Retina (tissue), 1 donor: ENCODE results near the gene CRABP2.

Experiments used
- DNase-seq: peaks from one replicate; pipeline ENCODE4 v3.0.0-alpha.2; 2016

The CRABP2 gene

GRCh38 chr1:156707417-156708217 lies 2.2 kb upstream of the CRABP2 start:
- no peak for DNase-seq

DNA sequence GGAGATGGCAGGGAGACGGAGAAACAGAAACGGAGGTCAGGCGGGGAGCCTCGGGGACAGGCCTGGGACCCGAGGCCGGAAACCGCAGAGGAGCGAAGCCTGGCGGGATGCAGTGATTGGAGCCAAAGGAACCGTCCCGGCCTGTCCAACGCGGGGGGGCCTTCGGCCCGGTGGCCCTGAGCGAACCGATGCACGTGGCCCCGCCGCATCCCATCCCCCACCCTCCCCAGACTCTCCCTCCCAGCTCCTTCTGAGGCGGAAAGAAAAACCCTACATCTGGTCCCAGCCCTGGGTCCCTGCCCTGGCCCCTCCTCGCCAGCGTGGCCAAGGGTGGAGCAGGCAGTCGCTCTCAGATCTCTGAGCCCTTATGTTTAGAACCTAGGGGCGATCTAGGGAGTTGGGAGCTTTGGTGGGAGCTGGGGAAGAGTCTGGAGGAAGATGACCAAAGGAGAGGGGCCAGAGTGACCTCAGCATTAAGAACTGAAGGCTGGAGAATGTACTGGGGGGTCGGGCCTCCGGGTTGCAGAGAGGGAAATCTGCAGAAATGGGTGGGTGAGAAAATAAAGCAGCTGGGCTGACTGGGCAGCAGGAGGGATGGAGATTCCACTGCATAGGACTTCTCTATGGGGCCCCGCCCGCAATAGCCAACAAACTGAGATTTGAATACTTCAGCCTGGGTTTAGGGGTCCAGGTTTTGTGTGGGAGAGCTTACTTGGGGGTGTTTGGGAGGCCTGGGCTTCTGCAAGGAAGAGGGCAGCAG lies 1.5 kb upstream of the CRABP2 start:
- DNase-seq = no peak

DNA sequence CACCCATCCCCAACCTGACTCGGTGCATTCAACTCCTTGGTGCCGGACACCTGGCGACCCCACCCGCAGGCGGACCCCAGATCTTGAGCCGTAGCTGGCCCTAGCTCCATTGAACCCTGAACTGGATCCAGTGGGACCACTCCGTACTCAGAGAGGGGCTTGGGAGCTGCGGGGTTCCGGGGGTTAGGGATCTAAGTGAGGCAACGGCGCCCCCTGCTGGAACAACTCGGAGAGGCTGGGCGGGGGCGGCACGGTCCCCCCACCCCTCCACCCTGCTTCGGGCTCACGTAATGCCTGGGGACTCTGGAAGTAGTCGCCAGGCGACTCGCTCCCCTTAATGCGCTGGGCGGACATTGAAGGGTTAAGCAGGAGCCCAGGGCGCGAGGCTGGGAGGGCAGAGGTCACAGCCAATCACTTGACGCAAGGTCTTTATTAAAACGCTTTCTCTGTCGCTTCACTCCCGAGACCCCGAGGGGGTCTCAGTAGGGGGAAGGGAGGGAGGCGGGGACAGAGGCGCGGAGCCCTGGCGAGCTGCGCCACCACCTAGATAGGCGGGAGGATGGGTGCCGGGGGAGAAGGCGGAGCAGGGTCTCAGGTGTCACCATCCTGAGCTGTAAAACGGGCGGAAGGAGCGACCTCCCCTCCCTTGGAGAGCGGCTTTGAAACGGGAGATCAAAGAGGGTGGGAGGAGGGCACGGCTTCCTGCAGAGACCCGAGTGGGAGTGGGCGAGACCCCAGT lies 704 bp upstream of the CRABP2 start:
- peak; percentile 93 for DNase-seq

- peak; percentile 65 for DNase-seq
Observed at GRCh38 chr1:156704930-156705320, 458 bp downstream of the CRABP2 start.

GRCh38 chr1:156704166-156704711 lies 1.1 kb downstream of the CRABP2 start:
- no peak for DNase-seq

- no peak for DNase-seq
Observed at GRCh38 chr1:156703741-156704140, 1.6 kb downstream of the CRABP2 start.

- no peak for DNase-seq
Observed at GRCh38 chr1:156703336-156703735, 2.0 kb downstream of the CRABP2 start.

DNA sequence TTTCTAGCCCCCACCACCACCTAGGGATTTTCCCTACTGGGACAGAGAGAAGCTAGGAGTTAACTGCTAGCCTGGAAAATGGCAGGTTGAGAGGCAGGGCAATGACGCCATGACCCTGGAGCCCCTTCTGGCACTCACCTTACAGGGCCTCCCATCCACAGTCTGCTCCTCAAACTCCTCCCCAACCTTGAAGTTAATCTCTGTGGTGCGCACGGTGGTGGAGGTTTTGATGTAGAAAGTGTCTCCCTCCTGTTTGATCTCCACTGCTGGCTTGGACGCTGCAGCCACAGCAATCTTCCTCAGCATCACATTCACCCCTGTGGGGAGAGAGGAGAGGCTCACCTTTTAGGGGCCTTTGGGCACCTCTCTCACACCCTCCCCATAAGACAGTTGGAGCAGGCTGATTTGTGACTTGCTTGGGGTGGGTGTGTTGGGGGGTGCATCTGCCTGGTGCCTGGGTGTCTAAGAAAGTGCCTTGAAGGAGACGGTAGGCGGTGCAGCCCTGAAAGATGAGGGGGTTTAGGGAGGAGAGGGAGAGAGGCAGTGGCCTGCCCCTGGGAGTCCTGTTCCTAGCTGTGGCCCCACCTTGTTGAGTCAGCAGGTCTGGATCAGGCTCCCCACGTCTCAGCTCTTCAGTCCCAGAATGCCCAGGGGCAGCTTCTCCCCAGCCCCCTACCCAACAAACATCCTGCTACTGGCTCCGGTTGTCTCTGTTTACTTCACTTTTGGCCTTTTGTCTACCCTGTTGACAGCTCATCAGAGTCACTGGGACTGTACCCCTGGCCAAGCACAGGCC lies 4.4 kb downstream of the CRABP2 start:
- no peak for DNase-seq

GRCh38 chr1:156698995-156699394 lies 6.4 kb downstream of the CRABP2 start:
- DNase-seq = no peak

- DNase-seq = no peak
Observed at GRCh38 chr1:156697481-156697880, 7.9 kb downstream of the CRABP2 start.

- DNase-seq = no peak
Observed at GRCh38 chr1:156696755-156697154, 8.6 kb downstream of the CRABP2 start.

- DNase-seq = no peak
Observed at GRCh38 chr1:156694690-156694962, 10.8 kb downstream of the CRABP2 start.

GRCh38 chr1:156693848-156694689 lies 11.3 kb downstream of the CRABP2 start:
- no peak for DNase-seq

DNA sequence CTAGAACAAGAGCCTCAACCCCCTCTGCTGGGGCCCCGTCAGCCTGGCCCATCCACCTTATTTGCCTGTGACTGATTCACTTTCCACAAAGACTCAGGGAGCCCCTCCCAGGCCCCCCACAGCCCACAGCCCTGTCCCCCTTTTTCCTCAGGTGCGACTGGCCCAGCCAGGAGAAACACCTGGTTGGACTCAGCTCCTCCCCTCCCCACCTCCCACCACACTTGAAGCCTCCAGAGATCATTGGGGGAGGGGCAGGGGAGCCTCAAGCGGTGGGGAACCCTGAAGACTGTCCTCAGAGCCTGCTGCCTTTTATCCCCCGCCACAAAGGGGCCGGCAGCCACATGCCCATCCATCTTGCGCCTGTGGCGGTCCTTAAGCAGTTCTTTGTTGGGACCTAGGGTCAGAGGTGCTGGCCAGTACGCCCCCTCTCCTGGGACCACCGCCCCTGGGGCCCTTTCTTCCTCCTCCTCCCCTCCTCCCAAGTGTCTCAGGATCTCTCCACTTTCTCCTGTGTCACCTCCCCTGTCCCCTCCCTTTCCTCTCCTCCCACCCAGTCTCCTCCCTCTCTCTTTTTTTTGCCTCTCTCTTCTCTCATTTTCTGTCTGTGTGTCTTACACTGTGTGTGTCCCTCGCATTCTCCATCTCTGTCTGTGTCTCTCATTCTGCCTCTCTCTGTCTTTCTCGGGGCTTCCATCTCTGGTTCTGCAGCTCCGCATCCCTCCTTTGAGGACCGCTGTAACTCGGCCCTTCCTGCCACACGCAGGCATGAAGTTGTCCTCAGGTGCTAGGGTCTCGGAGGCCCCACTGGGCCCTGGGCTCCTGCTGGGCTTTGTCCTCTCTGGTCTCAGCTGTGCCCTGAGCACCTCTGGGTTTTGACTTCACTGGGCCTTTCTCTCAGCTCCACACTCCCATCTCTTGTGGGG lies 12.2 kb downstream of the CRABP2 start:
- no peak for DNase-seq

GRCh38 chr1:156692441-156692924 lies 12.9 kb downstream of the CRABP2 start:
- no peak for DNase-seq

DNA sequence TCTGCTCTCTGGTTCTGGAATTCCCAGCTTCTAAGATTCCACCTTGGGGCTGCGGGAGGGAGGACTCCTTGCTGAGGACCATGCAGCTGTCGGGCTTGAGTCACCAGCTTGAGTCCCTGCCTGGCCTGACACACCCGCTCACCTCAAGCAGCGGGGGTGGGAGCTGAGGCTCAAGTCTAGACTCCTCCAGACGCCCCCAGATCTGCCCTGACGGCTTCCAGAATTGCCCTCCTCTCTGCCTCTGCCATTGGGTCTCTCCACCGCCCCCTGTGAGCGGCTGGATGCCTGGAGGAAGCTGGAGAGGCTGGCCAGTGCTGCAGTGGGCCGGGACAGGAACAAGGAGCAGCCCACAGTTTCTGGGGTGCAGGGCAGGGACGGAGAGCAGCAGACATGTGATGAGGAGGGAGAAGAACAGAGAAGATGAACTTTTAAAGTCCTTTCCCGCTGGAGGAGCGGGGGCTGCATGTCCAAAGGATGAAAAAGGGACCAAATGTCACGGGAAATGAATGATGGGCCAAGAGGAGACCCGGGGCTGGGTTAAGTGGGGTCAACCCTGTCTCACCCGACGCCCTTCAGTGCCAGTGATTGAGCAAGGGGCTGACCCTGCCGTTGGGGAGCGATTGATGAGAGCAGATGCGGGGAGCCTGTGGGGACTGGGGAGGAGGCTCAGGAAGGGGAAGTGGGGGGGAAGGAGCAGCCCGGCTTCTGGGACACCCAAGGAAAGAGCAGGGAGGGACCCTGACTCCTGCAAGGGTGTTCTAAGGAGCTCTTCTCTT lies 13.5 kb downstream of the CRABP2 start:
- no peak for DNase-seq

GRCh38 chr1:156691191-156691590 lies 14.2 kb downstream of the CRABP2 start:
- DNase-seq = no peak

DNA sequence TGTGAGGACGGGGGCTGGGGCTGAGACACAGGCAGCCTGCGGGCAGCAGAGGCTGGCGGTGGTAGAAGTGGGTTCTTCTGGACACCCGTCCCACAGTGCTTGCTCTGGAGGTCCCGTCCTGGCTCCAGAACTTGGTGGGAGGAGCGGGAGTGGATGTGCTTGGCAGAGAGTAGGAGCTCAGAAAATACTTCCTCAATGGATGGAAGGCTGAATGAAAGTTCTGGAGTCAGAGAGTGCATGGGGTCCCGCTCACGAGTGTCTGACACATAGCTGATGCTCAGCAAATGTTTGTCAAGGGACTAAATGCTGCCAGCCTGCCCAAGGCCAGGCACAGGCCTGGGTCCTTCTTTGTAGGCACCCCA lies 14.7 kb downstream of the CRABP2 start:
- DNase-seq = no peak

DNA sequence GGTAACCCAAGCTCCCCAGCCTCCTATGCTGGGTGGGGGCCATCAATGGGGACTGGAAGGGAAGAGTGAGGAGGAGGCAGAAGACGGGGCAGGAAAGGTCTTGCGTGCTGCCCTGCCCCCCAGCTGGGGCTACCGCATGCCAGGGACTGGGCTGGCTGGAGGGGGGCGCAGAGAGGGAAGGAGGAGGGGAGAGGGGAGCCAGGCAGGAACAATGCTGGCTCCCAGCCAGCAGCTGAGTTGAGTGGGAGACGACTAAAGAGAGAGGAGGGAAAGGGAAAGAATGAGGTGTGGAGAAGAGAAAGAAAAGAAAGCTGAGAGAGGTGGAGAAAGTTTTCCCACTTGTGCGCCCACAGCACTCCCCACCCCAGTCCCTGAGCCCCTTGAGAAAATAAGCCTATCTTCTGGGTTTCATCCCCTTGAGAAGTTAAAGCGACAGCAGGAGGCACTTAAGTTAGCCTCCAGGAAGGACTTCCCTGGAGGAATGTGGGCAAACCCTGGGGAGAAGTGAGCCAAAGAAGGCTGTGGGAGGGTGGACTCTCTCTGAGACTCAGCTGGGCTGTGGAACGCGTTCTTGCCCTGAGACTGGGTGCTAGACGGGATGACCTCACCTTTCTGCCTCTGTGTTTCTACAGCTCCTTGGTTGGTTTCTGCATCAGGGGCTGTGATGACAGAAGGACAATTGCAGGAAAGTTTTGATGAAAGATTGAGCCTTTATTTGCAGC lies 15.3 kb downstream of the CRABP2 start:
- no peak for DNase-seq
